ENCODE measurements around the gene CHAMP1.

DNA sequence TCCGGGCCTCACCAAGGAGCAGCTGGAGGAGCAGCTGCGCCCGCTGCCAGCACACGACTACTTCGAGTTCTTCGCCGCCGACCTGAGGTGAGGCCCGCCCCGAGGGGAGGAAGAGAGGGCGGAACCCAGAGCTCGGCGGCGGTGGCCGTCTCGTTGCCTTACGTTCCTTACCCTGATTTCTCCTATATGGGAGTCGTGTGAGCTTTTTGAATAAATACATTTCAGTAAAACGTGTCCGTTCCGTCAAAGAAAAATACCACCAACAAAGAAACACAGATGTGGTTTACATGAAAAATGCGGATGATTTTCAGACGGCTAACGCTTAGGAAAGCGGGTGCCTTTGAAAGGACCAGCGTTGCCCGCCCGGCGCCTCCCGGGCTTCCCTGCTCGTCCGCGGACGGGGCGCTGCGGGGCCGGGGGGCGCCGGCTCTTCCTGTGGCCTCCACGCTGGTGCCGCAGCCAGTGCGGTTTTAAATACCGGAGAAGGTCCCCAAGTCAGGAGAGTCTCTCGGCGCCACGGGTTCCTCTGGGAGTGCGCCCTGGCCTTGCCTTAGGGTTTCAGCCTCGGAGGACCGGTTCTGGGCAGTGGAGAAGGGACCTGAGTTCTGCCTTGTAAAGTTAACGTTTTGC is 32.1 kb upstream of the CHAMP1 start:
- TF ChIP-seq TAF1 (IDR thresholded peaks at IDR 0.05; ENCODE audit: low read depth) (no peak; the same call in 1 of the 2 replicates), EGR1 (IDR thresholded peaks at IDR 0.05) (no peak), CEBPB (IDR thresholded peaks at IDR 0.05) (no peak), NFIC (IDR thresholded peaks at IDR 0.05) (no peak; the same call in 1 of the 2 replicates), TEAD4 (IDR thresholded peaks at IDR 0.05) (peak; percentile 32), EP300 (IDR thresholded peaks at IDR 0.05; ENCODE audit: borderline replicate concordance) (0 out of 2 replicates have a peak, but pooled peaks have one; percentile 16), RAD21 (IDR thresholded peaks at IDR 0.05; ENCODE audit: low read depth) (no peak), YY1 (IDR thresholded peaks at IDR 0.05; ENCODE audit: low read depth) (no peak), TCF12 (IDR thresholded peaks at IDR 0.05; ENCODE audit: low read depth) (peak; percentile 58; the same call in 1 of the 2 replicates), ZBTB7A (IDR thresholded peaks at IDR 0.05; ENCODE audit: low read depth) (no peak), CREB1 (IDR thresholded peaks at IDR 0.05; ENCODE audit: low read depth) (no peak)
- TF ChIP-seq, protein P1, sequence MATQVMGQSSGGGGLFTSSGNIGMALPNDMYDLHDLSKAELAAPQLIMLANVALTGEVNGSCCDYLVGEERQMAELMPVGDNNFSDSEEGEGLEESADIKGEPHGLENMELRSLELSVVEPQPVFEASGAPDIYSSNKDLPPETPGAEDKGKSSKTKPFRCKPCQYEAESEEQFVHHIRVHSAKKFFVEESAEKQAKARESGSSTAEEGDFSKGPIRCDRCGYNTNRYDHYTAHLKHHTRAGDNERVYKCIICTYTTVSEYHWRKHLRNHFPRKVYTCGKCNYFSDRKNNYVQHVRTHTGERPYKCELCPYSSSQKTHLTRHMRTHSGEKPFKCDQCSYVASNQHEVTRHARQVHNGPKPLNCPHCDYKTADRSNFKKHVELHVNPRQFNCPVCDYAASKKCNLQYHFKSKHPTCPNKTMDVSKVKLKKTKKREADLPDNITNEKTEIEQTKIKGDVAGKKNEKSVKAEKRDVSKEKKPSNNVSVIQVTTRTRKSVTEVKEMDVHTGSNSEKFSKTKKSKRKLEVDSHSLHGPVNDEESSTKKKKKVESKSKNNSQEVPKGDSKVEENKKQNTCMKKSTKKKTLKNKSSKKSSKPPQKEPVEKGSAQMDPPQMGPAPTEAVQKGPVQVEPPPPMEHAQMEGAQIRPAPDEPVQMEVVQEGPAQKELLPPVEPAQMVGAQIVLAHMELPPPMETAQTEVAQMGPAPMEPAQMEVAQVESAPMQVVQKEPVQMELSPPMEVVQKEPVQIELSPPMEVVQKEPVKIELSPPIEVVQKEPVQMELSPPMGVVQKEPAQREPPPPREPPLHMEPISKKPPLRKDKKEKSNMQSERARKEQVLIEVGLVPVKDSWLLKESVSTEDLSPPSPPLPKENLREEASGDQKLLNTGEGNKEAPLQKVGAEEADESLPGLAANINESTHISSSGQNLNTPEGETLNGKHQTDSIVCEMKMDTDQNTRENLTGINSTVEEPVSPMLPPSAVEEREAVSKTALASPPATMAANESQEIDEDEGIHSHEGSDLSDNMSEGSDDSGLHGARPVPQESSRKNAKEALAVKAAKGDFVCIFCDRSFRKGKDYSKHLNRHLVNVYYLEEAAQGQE (IDR thresholded peaks at IDR 0.05; ENCODE audit: low read depth): no peak
- TF ChIP-seq, protein P2, sequence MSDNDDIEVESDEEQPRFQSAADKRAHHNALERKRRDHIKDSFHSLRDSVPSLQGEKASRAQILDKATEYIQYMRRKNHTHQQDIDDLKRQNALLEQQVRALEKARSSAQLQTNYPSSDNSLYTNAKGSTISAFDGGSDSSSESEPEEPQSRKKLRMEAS (IDR thresholded peaks at IDR 0.05): no peak; the same call in none of the 2 replicates
- TF ChIP-seq, protein P3, sequence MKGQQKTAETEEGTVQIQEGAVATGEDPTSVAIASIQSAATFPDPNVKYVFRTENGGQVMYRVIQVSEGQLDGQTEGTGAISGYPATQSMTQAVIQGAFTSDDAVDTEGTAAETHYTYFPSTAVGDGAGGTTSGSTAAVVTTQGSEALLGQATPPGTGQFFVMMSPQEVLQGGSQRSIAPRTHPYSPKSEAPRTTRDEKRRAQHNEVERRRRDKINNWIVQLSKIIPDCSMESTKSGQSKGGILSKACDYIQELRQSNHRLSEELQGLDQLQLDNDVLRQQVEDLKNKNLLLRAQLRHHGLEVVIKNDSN (IDR thresholded peaks at IDR 0.05): no peak

Measured in Ishikawa (cell line).